ENCODE data around the gene ATP5PB.

- no peak for TF ChIP-seq EZH2 (IDR thresholded peaks at IDR 0.05; ENCODE audit: borderline replicate concordance, insufficient read depth, low read length, poor library complexity, severe bottlenecking)
- no peak for TF ChIP-seq CTCF (IDR thresholded peaks at IDR 0.05; ENCODE audit: poor library complexity, severe bottlenecking)
Observed at GRCh38 chr1:111476761-111477309, 27.6 kb downstream of the ATP5PB start.
